Measurements from ENCODE around the gene INSYN1.

DNA sequence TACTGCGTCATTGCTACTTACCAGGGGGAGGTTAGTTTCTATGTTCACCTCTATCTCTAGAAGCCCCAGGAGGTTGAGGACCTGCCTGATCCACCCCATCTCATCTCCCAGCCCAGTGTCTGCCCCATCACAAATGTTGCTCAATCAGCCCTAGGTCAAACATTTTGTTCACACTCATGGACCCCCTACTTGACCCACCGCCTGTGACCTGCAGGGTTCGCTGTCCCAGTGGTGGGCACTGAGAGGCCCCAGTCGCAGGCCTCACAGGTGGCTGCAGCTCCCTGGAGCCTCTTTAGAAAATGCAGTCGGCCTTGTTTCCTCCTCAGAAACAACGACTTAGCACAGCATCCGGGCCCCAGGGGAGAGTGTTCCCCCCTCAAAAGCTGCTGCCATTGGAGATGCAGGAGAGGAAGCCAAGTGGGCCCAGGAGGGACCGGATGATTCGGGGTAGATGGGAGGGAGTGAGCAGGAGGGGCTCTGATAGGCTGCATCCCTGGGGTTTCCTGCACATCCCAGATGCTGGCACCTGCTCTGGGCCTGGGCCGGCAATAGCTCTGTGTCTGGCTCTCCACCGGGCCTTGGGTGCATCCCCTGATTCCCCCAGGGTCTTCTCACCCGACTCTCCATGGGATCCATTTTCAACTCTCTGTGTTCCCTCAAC is 18.4 kb upstream of the INSYN1 start:
- TF ChIP-seq, protein P1, sequence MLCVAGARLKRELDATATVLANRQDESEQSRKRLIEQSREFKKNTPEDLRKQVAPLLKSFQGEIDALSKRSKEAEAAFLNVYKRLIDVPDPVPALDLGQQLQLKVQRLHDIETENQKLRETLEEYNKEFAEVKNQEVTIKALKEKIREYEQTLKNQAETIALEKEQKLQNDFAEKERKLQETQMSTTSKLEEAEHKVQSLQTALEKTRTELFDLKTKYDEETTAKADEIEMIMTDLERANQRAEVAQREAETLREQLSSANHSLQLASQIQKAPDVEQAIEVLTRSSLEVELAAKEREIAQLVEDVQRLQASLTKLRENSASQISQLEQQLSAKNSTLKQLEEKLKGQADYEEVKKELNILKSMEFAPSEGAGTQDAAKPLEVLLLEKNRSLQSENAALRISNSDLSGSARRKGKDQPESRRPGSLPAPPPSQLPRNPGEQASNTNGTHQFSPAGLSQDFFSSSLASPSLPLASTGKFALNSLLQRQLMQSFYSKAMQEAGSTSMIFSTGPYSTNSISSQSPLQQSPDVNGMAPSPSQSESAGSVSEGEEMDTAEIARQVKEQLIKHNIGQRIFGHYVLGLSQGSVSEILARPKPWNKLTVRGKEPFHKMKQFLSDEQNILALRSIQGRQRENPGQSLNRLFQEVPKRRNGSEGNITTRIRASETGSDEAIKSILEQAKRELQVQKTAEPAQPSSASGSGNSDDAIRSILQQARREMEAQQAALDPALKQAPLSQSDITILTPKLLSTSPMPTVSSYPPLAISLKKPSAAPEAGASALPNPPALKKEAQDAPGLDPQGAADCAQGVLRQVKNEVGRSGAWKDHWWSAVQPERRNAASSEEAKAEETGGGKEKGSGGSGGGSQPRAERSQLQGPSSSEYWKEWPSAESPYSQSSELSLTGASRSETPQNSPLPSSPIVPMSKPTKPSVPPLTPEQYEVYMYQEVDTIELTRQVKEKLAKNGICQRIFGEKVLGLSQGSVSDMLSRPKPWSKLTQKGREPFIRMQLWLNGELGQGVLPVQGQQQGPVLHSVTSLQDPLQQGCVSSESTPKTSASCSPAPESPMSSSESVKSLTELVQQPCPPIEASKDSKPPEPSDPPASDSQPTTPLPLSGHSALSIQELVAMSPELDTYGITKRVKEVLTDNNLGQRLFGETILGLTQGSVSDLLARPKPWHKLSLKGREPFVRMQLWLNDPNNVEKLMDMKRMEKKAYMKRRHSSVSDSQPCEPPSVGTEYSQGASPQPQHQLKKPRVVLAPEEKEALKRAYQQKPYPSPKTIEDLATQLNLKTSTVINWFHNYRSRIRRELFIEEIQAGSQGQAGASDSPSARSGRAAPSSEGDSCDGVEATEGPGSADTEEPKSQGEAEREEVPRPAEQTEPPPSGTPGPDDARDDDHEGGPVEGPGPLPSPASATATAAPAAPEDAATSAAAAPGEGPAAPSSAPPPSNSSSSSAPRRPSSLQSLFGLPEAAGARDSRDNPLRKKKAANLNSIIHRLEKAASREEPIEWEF (IDR thresholded peaks at IDR 0.05; ENCODE audit: insufficient replicate concordance, low read depth, low read length), result no peak
- TF ChIP-seq NFIC (IDR thresholded peaks at IDR 0.05; ENCODE audit: low read depth, low read length), result no peak
- TF ChIP-seq, protein P2, sequence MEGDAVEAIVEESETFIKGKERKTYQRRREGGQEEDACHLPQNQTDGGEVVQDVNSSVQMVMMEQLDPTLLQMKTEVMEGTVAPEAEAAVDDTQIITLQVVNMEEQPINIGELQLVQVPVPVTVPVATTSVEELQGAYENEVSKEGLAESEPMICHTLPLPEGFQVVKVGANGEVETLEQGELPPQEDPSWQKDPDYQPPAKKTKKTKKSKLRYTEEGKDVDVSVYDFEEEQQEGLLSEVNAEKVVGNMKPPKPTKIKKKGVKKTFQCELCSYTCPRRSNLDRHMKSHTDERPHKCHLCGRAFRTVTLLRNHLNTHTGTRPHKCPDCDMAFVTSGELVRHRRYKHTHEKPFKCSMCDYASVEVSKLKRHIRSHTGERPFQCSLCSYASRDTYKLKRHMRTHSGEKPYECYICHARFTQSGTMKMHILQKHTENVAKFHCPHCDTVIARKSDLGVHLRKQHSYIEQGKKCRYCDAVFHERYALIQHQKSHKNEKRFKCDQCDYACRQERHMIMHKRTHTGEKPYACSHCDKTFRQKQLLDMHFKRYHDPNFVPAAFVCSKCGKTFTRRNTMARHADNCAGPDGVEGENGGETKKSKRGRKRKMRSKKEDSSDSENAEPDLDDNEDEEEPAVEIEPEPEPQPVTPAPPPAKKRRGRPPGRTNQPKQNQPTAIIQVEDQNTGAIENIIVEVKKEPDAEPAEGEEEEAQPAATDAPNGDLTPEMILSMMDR (IDR thresholded peaks at IDR 0.05 in 2 of 3, conservative IDR thresholded peaks at IDR 0.05 in 1 of 3; ENCODE audit: control insufficient read depth in 2 of 3, extremely low read depth in 1 of 3, insufficient read depth in 1 of 3, low read depth in 3 of 3, low read length in 3 of 3), result no peak
- TF ChIP-seq, protein P3, sequence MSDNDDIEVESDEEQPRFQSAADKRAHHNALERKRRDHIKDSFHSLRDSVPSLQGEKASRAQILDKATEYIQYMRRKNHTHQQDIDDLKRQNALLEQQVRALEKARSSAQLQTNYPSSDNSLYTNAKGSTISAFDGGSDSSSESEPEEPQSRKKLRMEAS (IDR thresholded peaks at IDR 0.05; ENCODE audit: low read depth, low read length), result no peak

Measured in GM12878 (cell line).